IMR-90 (cell line): ENCODE measurements around the gene MTMR3. TPM values are rescaled to one million over a fixed set of nuclear protein-coding genes. Genes with fewer than 3 reads are reported as not detected.
A peak's percentile ranks its signal among the peaks of the same experiment; 100 is the strongest.

Experiments
- ATAC-seq: fragments of 200-7000 bp; cut with Tn5 transposase; 2 replicates; pipeline ENCODE4 v1.9.1; 2020; ENCODE audit warnings: low read depth, mild to moderate bottlenecking, moderate library complexity
- BruUV-seq: library from RNA; stranded (reverse); fragments of 400-500 nt; replicated peaks from 2 replicates; lab custom pipeline; 2021; lab: Mats Ljungman, UMichigan
- CTCF ChIA-PET: fragments of 300-600 bp; formaldehyde crosslinking; extraction: SDS; loops from one replicate; lab custom pipeline; 2021; ENCODE audit warnings: antibody characterized with exemption; lab: Yijun Ruan, JAX
- POLR2A ChIA-PET: fragments of 300-600 bp; sonication (Branson Sonifier 250); formaldehyde crosslinking; loops from one replicate; lab custom pipeline; 2022; ENCODE audit warnings: antibody characterized with exemption; ENCODE audit not compliant: unreplicated experiment; lab: Charles Lee
- DNase-seq: peaks from one replicate; pipeline ENCODE4 v3.0.0; 2013
- H2AFZ ChIP-seq: replicated peaks from 2 replicates; pipeline ENCODE3; 2013; ENCODE audit warnings: low read length, mild to moderate bottlenecking; ENCODE audit not compliant: poor library complexity
- H2AK5ac ChIP-seq: 2 replicates; pipeline ENCODE4 v1.6.1; 2013; ENCODE audit warnings: low read depth, low read length, inconsistent platforms
- H2AK9ac ChIP-seq: replicated peaks from 2 replicates; pipeline ENCODE3; 2013; ENCODE audit warnings: mild to moderate bottlenecking, low read depth, low read length, moderate library complexity; ENCODE audit not compliant: poor library complexity
- H2BK120ac ChIP-seq: 2 replicates; pipeline ENCODE4 v1.6.1; 2013; ENCODE audit warnings: low read depth, low read length, inconsistent platforms
- H2BK15ac ChIP-seq: 3 replicates; pipeline ENCODE4 v1.6.1; 2013; ENCODE audit warnings: low read depth, low read length, inconsistent platforms
- H2BK20ac ChIP-seq: 2 replicates; pipeline ENCODE4 v1.6.1; 2013; ENCODE audit warnings: low read depth, mild to moderate bottlenecking, inconsistent platforms, low read length, moderate library complexity
- H2BK5ac ChIP-seq: 2 replicates; pipeline ENCODE4 v1.6.1; 2013; ENCODE audit warnings: mild to moderate bottlenecking, low read depth, low read length, inconsistent platforms; ENCODE audit not compliant: poor library complexity, severe bottlenecking
- H3K14ac ChIP-seq: replicated peaks from 2 replicates; pipeline ENCODE4 v1.6.1; 2013; ENCODE audit warnings: low read depth, low read length, inconsistent platforms
- H3K18ac ChIP-seq: 2 replicates; pipeline ENCODE4 v1.6.1; 2013; ENCODE audit warnings: low read depth, low read length, control low read depth
- H3K23ac ChIP-seq: 2 replicates; pipeline ENCODE4 v1.6.1; 2013; ENCODE audit warnings: low read depth, low read length, inconsistent platforms
- H3K27ac ChIP-seq: 2 replicates; pipeline ENCODE4 v1.5.1; 2013; ENCODE audit warnings: mild to moderate bottlenecking, control low read depth, low read length; ENCODE audit not compliant: insufficient read depth
- H3K27me3 ChIP-seq: 2 replicates; pipeline ENCODE4 v1.6.1; 2013; ENCODE audit warnings: low read length; ENCODE audit not compliant: control insufficient read depth, insufficient read depth
- H3K36me3 ChIP-seq: 2 replicates; pipeline ENCODE4 v1.6.1; 2013; ENCODE audit warnings: low read length, mixed read lengths; ENCODE audit not compliant: control insufficient read depth, insufficient read depth
- H3K4ac ChIP-seq: 2 replicates; pipeline ENCODE4 v1.6.1; 2013; ENCODE audit warnings: low read depth, low read length, inconsistent platforms
- H3K4me1 ChIP-seq: 2 replicates; pipeline ENCODE4 v1.6.1; 2013; ENCODE audit warnings: low read length, mixed read lengths; ENCODE audit not compliant: control insufficient read depth, insufficient read depth
- H3K4me2 ChIP-seq: 2 replicates; pipeline ENCODE4 v1.6.1; 2013; ENCODE audit warnings: low read depth, mild to moderate bottlenecking, control low read depth, low read length, moderate library complexity
- H3K4me3 ChIP-seq: 2 replicates; pipeline ENCODE4 v1.5.1; 2013; ENCODE audit warnings: low read depth, mild to moderate bottlenecking, control low read depth, low read length, moderate library complexity; ENCODE audit not compliant: insufficient read depth
- H3K56ac ChIP-seq: 2 replicates; pipeline ENCODE4 v1.6.1; 2013; ENCODE audit warnings: low read length, inconsistent platforms; ENCODE audit not compliant: insufficient read depth; ENCODE audit errors: extremely low read depth
- H3K79me1 ChIP-seq, 2 experiments: 2 replicates each; pipeline ENCODE4 v1.6.1; 2013; ENCODE audit warnings: low read length in 2 of 2, inconsistent platforms in 1 of 2, low read depth in 1 of 2
- H3K9ac ChIP-seq: 2 replicates; pipeline ENCODE4 v1.6.1; 2013; ENCODE audit warnings: low read depth, low read length, control low read depth
- H3K9me1 ChIP-seq: 2 replicates; pipeline ENCODE4 v1.6.1; 2013; ENCODE audit warnings: low read length, inconsistent platforms; ENCODE audit not compliant: insufficient read depth
- H3K9me3 ChIP-seq: 2 replicates; pipeline ENCODE4 v1.6.1; 2013; ENCODE audit warnings: low read length; ENCODE audit not compliant: control insufficient read depth, insufficient read depth
- H4K20me1 ChIP-seq: 2 replicates; pipeline ENCODE4 v1.6.1; 2013; ENCODE audit warnings: low read length, inconsistent platforms; ENCODE audit not compliant: insufficient read depth
- H4K5ac ChIP-seq: 2 replicates; pipeline ENCODE4 v1.6.1; 2013; ENCODE audit warnings: mild to moderate bottlenecking, low read depth, low read length, control low read depth
- H4K8ac ChIP-seq, 2 experiments: 2 replicates each; pipeline ENCODE4 v1.6.1; 2013; ENCODE audit warnings: low read depth in 2 of 2, low read length in 2 of 2, control low read depth in 1 of 2, inconsistent platforms in 1 of 2
- H4K91ac ChIP-seq: 2 replicates; pipeline ENCODE4 v1.6.1; 2013; ENCODE audit warnings: low read depth, low read length, inconsistent platforms; ENCODE audit not compliant: insufficient read depth
- BHLHE40 ChIP-seq: fragments of 150-350 bp; IDR thresholded peaks from 2 replicates; pipeline ENCODE4 v1.6.1; 2016; ENCODE audit warnings: mild to moderate bottlenecking, low read depth, low read length
- CEBPB ChIP-seq: IDR thresholded peaks from 2 replicates; pipeline ENCODE4 v1.6.1; 2012; ENCODE audit warnings: low read depth, low read length, improper control_type of control experiment
- CHD1 ChIP-seq: IDR thresholded peaks from 2 replicates; pipeline ENCODE4 v1.6.1; 2012; ENCODE audit warnings: low read depth, low read length, improper control_type of control experiment
- CTCF ChIP-seq: conservative IDR thresholded peaks from 2 replicates; pipeline ENCODE4 v1.5.1; 2012; ENCODE audit warnings: mild to moderate bottlenecking, low read depth, low read length, improper control_type of control experiment
- FOS ChIP-seq: fragments of 150-350 bp; IDR thresholded peaks from 2 replicates; pipeline ENCODE4 v1.6.1; 2016; ENCODE audit warnings: low read depth, low read length
- MAFK ChIP-seq: IDR thresholded peaks from 2 replicates; pipeline ENCODE4 v1.6.1; 2012; ENCODE audit warnings: low read depth, low read length, improper control_type of control experiment
- MAZ ChIP-seq: IDR thresholded peaks from 2 replicates; pipeline ENCODE4 v1.6.1; 2012; ENCODE audit warnings: low read depth, mild to moderate bottlenecking, low read length, improper control_type of control experiment, moderate library complexity, borderline replicate concordance
- MXI1 ChIP-seq: IDR thresholded peaks from 2 replicates; pipeline ENCODE4 v1.6.1; 2012; ENCODE audit warnings: low read depth, mild to moderate bottlenecking, low read length, moderate library complexity, borderline replicate concordance
- NFE2L2 ChIP-seq: fragments of 150-350 bp; IDR thresholded peaks from 2 replicates; pipeline ENCODE4 v1.6.1; 2016; ENCODE audit warnings: low read depth, mild to moderate bottlenecking, low read length
- POLR2A ChIP-seq: IDR thresholded peaks from 2 replicates; pipeline ENCODE4 v1.6.1; 2012; ENCODE audit warnings: mild to moderate bottlenecking, low read depth, low read length
- RAD21 ChIP-seq: IDR thresholded peaks from 2 replicates; pipeline ENCODE4 v1.6.1; 2012; ENCODE audit warnings: low read length, improper control_type of control experiment
- RCOR1 ChIP-seq: IDR thresholded peaks from 2 replicates; pipeline ENCODE4 v1.6.1; 2012; ENCODE audit warnings: mild to moderate bottlenecking, low read length, improper control_type of control experiment; ENCODE audit not compliant: insufficient replicate concordance
- RFX5 ChIP-seq: IDR thresholded peaks from 2 replicates; pipeline ENCODE4 v1.8.0; 2012; ENCODE audit warnings: low read depth, mild to moderate bottlenecking, low read length, moderate library complexity
- SMC3 ChIP-seq: fragments of 150-350 bp; IDR thresholded peaks from 2 replicates; pipeline ENCODE4 v1.6.1; 2016; ENCODE audit warnings: low read depth, mild to moderate bottlenecking, antibody characterized with exemption, low read length, moderate library complexity
- WGBS, 2 experiments: methylation state at CpG; one replicate each; pipeline versions ENCODE4 v1.1.5 to v1.1.7; 2013; ENCODE audit warnings: missing lambda C conversion rate in 2 of 2; ENCODE audit not compliant: insufficient read length in 1 of 2; ENCODE audit errors: extremely low coverage in 2 of 2; 5-methylcytosine and 5-hydroxymethylcytosine counted together
- dilution Hi-C: fragments of 300-500 bp; cut with HindIII; formaldehyde crosslinking; loops from one replicate; pipeline ENCODE4 v1.14.3; 2018; ENCODE audit warnings: low sequenced_read_pairs; ENCODE audit not compliant: unreplicated experiment
- in situ Hi-C: fragments of 300-500 bp; cut with MboI; formaldehyde crosslinking; loops from 3 replicates; pipeline ENCODE4 v1.14.3; 2019; ENCODE audit warnings: low sequenced_read_pairs, inconsistent platforms, mixed read lengths
- intact Hi-C: fragments of 100-400 bp; cut with micrococcal nuclease; formaldehyde crosslinking; loops from 2 replicates; pipeline ENCODE4 v1.10.0; 2022
- polyA plus RNA-seq, 3 experiments: library from polyadenylated mRNA; depleted of rRNA; stranded (reverse); fragments of >200 nt; gene quantifications; 2 replicates each; pipeline ENCODE4 v1.2.3, GENCODE V29; 2012; ENCODE audit warnings: low replicate concordance in 1 of 3
- total RNA-seq: library from RNA; depleted of rRNA; stranded (reverse); fragments of >200 nt; gene quantifications from 2 replicates; pipeline ENCODE4 v1.2.3, GENCODE V29; 2012
- TF ChIP-seq, protein P1 (sequence below): fragments of 150-350 bp; IDR thresholded peaks from 2 replicates; pipeline ENCODE4 v1.6.1; 2017; ENCODE audit warnings: mild to moderate bottlenecking, antibody characterized with exemption, low read length, low read depth
- TF ChIP-seq, protein P2 (sequence below): fragments of 150-350 bp; IDR thresholded peaks from 2 replicates; pipeline ENCODE4 v1.6.1; 2016; ENCODE audit warnings: low read depth, mild to moderate bottlenecking, low read length, moderate library complexity, borderline replicate concordance

MTMR3 gene
- total and polyA plus RNA-seq, 2 of the 4 experiments (the other 2 are of a cell fraction): 21.3 to 29.4 TPM

GRCh38 chr22:29997516-29997915 is 114.5 kb downstream of the MTMR3 start:
- H2AK9ac ChIP-seq: no peak overlapping the region
- no peak overlapping the region for H3K27ac ChIP-seq
- no peaks in the 10 kb centered on the region for H3K9me3 ChIP-seq
- H4K91ac ChIP-seq: no peak overlapping the region
- H4K8ac ChIP-seq: no peak overlapping the region
- H3K56ac ChIP-seq: no peak overlapping the region
- H2AK5ac ChIP-seq: no peak overlapping the region
- H3K36me3 ChIP-seq: peaks cover 3% of the 10 kb centered on the region
- no peak for ATAC-seq
- ChIA-PET CTCF (no interaction called here), POLR2A (no interaction called here)
- H2BK20ac ChIP-seq: no peak overlapping the region
- TF ChIP-seq CEBPB (no peak), MAFK (no peak), MXI1 (no peak), MAZ (no peak), RAD21 (no peak), POLR2A (no peak), FOS (no peak), SMC3 (no peak), CHD1 (no peak), RCOR1 (no peak), BHLHE40 (no peak), CTCF (no peak), NFE2L2 (no peak), RFX5 (no peak)
- TF ChIP-seq, protein P1, sequence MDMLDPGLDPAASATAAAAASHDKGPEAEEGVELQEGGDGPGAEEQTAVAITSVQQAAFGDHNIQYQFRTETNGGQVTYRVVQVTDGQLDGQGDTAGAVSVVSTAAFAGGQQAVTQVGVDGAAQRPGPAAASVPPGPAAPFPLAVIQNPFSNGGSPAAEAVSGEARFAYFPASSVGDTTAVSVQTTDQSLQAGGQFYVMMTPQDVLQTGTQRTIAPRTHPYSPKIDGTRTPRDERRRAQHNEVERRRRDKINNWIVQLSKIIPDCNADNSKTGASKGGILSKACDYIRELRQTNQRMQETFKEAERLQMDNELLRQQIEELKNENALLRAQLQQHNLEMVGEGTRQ: no peak
- TF ChIP-seq, protein P2, sequence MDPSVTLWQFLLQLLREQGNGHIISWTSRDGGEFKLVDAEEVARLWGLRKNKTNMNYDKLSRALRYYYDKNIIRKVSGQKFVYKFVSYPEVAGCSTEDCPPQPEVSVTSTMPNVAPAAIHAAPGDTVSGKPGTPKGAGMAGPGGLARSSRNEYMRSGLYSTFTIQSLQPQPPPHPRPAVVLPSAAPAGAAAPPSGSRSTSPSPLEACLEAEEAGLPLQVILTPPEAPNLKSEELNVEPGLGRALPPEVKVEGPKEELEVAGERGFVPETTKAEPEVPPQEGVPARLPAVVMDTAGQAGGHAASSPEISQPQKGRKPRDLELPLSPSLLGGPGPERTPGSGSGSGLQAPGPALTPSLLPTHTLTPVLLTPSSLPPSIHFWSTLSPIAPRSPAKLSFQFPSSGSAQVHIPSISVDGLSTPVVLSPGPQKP: no peak
- no peak overlapping the region for H4K5ac ChIP-seq
- no peak overlapping the region for H2AFZ ChIP-seq
- no peak overlapping the region for H3K4ac ChIP-seq
- intact Hi-C loops: no loop called here
- DNase-seq: no peak
- H3K23ac ChIP-seq: peak overlapping the region; percentile 46; the same call in 1 of the 2 replicates
- WGBS, 2 experiments: 100% methylated on average over 1 of the region's 2 CpGs; no CpG with 5 or more reads in 1 of the 2 experiments
- in situ Hi-C loops: no loop called here
- no peaks in the 10 kb centered on the region for H3K27me3 ChIP-seq
- BruUV-seq: no TSS peak
- H2BK120ac ChIP-seq: no peak overlapping the region
- peaks cover 14% of the 10 kb centered on the region for H3K4me1 ChIP-seq
- H2BK5ac ChIP-seq: no peak overlapping the region
- peaks cover 11% of the 10 kb centered on the region for H3K9me1 ChIP-seq
- H2BK15ac ChIP-seq: no peak overlapping the region
- peaks cover 29% of the 10 kb centered on the region; the same call in 1 of the 2 replicates for H4K20me1 ChIP-seq
- no peak overlapping the region for H3K18ac ChIP-seq
- H3K9ac ChIP-seq: no peak overlapping the region
- peaks cover 5 to 25% of the 10 kb centered on the region in 2 experiments; a peak in 3 of 4 replicates for H3K79me1 ChIP-seq
- dilution Hi-C loops: no loop called here
- no peak overlapping the region for H3K4me3 ChIP-seq
- no peak overlapping the region for H3K14ac ChIP-seq
- no peak overlapping the region for H3K4me2 ChIP-seq
